Liver (tissue), 9 donors: ENCODE measurements around the gene THBS2. TPM values are rescaled to one million over a fixed set of nuclear protein-coding genes. Genes with fewer than 3 reads are reported as not detected.

Experiments used
- DNase-seq: peaks from one replicate; pipeline ENCODE4 v3.0.0-alpha.2; 2017; ENCODE audit warnings: low spot score
- H3K27ac ChIP-seq, 2 donors: one replicate each; pipeline ENCODE4 v1.7.0; 2013; ENCODE audit warnings: inconsistent platforms in 2 of 2, low read length in 2 of 2, control low read depth in 1 of 2, low read depth in 1 of 2, mild to moderate bottlenecking in 1 of 2
- H3K27me3 ChIP-seq, 4 donors: one replicate each; pipeline versions ENCODE4 v1.6.1 to v1.7.0; 2013; ENCODE audit warnings: low read length in 3 of 4, inconsistent platforms in 1 of 4, mild to moderate bottlenecking in 1 of 4, moderate library complexity in 1 of 4; ENCODE audit not compliant: control insufficient read depth in 4 of 4, insufficient read depth in 4 of 4
- H3K36me3 ChIP-seq, 4 donors: one replicate each; pipeline versions ENCODE4 v1.6.1 to v1.7.0; 2013; ENCODE audit warnings: low read length in 3 of 4, mild to moderate bottlenecking in 3 of 4, low read depth in 1 of 4, moderate library complexity in 1 of 4; ENCODE audit not compliant: control insufficient read depth in 4 of 4, insufficient read depth in 3 of 4
- H3K4me1 ChIP-seq, 4 donors: one replicate each; pipeline versions ENCODE4 v1.6.1 to v1.7.0; 2013; ENCODE audit warnings: low read length in 3 of 4, mild to moderate bottlenecking in 3 of 4, moderate library complexity in 1 of 4; ENCODE audit not compliant: control insufficient read depth in 4 of 4, insufficient read depth in 4 of 4
- H3K4me3 ChIP-seq, 3 donors: one replicate each; pipeline versions ENCODE4 v1.6.1 to v1.7.0; 2013; ENCODE audit warnings: low read length in 3 of 3, control low read depth in 1 of 3, low read depth in 1 of 3, mild to moderate bottlenecking in 1 of 3
- H3K9ac ChIP-seq, 2 donors: one replicate each; pipeline ENCODE4 v1.7.0; 2013; ENCODE audit warnings: low read length in 2 of 2, mild to moderate bottlenecking in 2 of 2, moderate library complexity in 2 of 2, control low read depth in 1 of 2, low read depth in 1 of 2
- H3K9me3 ChIP-seq, 4 donors: one replicate each; pipeline versions ENCODE4 v1.6.1 to v1.7.0; 2013; ENCODE audit warnings: low read length in 3 of 4; ENCODE audit not compliant: control insufficient read depth in 4 of 4
- EGR1 ChIP-seq, 2 donors: IDR thresholded peaks; 2 replicates each; pipeline ENCODE4 v1.6.1; 2016 to 2018; ENCODE audit warnings: antibody characterized with exemption in 2 of 2, low read depth in 2 of 2
- FOXA1 ChIP-seq: IDR thresholded peaks from 2 replicates; pipeline ENCODE4 v1.6.1; 2016; ENCODE audit warnings: antibody characterized with exemption
- FOXA2 ChIP-seq: IDR thresholded peaks from 2 replicates; pipeline ENCODE4 v1.6.1; 2016; ENCODE audit warnings: antibody characterized with exemption
- HNF4A ChIP-seq, 2 donors: conservative IDR thresholded peaks; 2 replicates each; pipeline ENCODE4 v1.6.1; 2016; ENCODE audit warnings: antibody characterized with exemption in 2 of 2, mild to moderate bottlenecking in 2 of 2
- JUND ChIP-seq, 2 donors: IDR thresholded peaks; 2 replicates each; pipeline ENCODE4 v1.6.1; 2016; ENCODE audit warnings: antibody characterized with exemption in 2 of 2
- NR2F2 ChIP-seq: IDR thresholded peaks from 2 replicates; pipeline ENCODE4 v1.6.1; 2016; ENCODE audit warnings: antibody characterized with exemption
- RAD21 ChIP-seq, 2 donors: IDR thresholded peaks; 2 replicates each; pipeline ENCODE4 v1.6.1; 2016; ENCODE audit warnings: antibody characterized with exemption in 2 of 2, mild to moderate bottlenecking in 2 of 2
- REST ChIP-seq: IDR thresholded peaks from 2 replicates; pipeline ENCODE4 v1.6.1; 2016; ENCODE audit warnings: antibody characterized with exemption, mild to moderate bottlenecking
- RXRA ChIP-seq, 2 donors: IDR thresholded peaks; 2 replicates each; pipeline ENCODE4 v1.6.1; 2017 to 2018; ENCODE audit warnings: antibody characterized with exemption in 2 of 2, mild to moderate bottlenecking in 1 of 2
- SP1 ChIP-seq: IDR thresholded peaks from 2 replicates; pipeline ENCODE4 v1.6.1; 2018; ENCODE audit warnings: antibody characterized with exemption, mild to moderate bottlenecking
- TAF1 ChIP-seq: conservative IDR thresholded peaks from 2 replicates; pipeline ENCODE4 v1.6.1; 2016; ENCODE audit warnings: antibody characterized with exemption, mild to moderate bottlenecking
- YY1 ChIP-seq: IDR thresholded peaks from 2 replicates; pipeline ENCODE4 v1.6.1; 2016; ENCODE audit warnings: antibody characterized with exemption, mild to moderate bottlenecking
- ZBTB33 ChIP-seq: IDR thresholded peaks from 2 replicates; pipeline ENCODE4 v1.6.1; 2016; ENCODE audit warnings: antibody characterized with exemption
- WGBS: extraction: QIAGEN DNeasy Blood & Tissue Kit; methylation state at CpG from one replicate; pipeline ENCODE4 v1.1.7; 2013; 5-methylcytosine and 5-hydroxymethylcytosine counted together
- polyA plus RNA-seq, 2 donors: library from polyadenylated mRNA; stranded (reverse) in 1 of 2; unstranded in 1 of 2; fragments of 200-250 nt in 1 of 2; fragments of >200 nt in 1 of 2; fragmentation: Nextera tagmentation in 1 of 2; extraction: Ambion mirVana in 1 of 2; gene quantifications; one replicate each; pipeline versions ENCODE4 v1.2.1 to v1.2.3, GENCODE V29; 2013 to 2015
- total RNA-seq, 2 donors: library from RNA; depleted of rRNA; stranded (reverse); fragments of >200 nt; gene quantifications; one replicate each; pipeline ENCODE4 v1.2.3, GENCODE V29; 2014
- TF ChIP-seq, protein P1 (sequence below): IDR thresholded peaks from 2 replicates; pipeline ENCODE4 v1.6.1; 2016; ENCODE audit warnings: antibody characterized with exemption
- donor health status: healthy.
- donor health status: healthy.
- donor health status: healthy.
- donor health status: healthy.
- donor health status: healthy.

THBS2 gene
- total and polyA plus RNA-seq, 4 donors = 0.35 to 7.6 (median 6.2) TPM

DNA sequence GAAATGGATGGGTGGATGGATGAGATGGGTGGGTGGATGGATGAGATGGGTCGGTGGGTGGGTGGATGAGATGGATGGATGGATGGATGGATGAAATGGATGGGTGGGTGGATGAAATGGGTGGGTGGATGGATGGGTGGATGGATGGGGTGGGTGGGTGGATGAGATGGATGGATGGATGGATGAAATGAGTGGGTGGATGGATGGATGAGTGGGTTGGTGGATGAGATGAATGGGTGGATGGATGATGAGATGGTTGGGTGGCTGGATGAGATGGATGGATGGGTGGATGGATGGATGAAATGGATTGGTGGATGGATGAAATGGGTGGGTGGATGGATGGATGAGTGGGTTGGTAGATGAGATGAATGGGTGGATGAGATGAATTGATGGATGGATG is 35.7 kb downstream of the THBS2 start:
- 93% methylated on average over 1 of the region's 1 CpG for WGBS

GRCh38 chr6:169216830-169217229 is 36.8 kb downstream of the THBS2 start:
- no peak overlapping the region for H3K9ac ChIP-seq
- peaks cover 0 to 4% (median 0%) of the 10 kb centered on the region in 4 donors for H3K4me1 ChIP-seq
- no peaks in the 10 kb centered on the region for H3K9me3 ChIP-seq
- H3K27me3 ChIP-seq = no peaks in the 10 kb centered on the region
- no peak overlapping the region for H3K27ac ChIP-seq
- no peak overlapping the region for H3K4me3 ChIP-seq
- DNase-seq = no peak
- no peak for TF ChIP-seq TAF1
- TF ChIP-seq, protein P1, sequence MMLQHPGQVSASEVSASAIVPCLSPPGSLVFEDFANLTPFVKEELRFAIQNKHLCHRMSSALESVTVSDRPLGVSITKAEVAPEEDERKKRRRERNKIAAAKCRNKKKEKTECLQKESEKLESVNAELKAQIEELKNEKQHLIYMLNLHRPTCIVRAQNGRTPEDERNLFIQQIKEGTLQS = no peak
- no peaks in the 10 kb centered on the region for H3K36me3 ChIP-seq
- WGBS = 82% methylated on average over 14 of the region's 14 CpGs

More for the DNA sequence above, 35.7 kb downstream of the THBS2 start:
- Histone ChIP-seq H3K36me3 (no peaks in the 10 kb centered on the region), H3K27ac (no peak overlapping the region), H3K4me3 (no peak overlapping the region), H3K27me3 (no peaks in the 10 kb centered on the region), H3K9me3 (no peaks in the 10 kb centered on the region), H3K4me1 (peaks cover 0 to 4% (median 0%) of the 10 kb centered on the region in 4 donors), H3K9ac (no peak overlapping the region)
- no peak for DNase-seq
- TF ChIP-seq JUND (IDR thresholded peaks at IDR 0.05) = no peak
- no peak for TF ChIP-seq ZBTB33
- no peak for TF ChIP-seq RXRA (IDR thresholded peaks at IDR 0.05)
- TF ChIP-seq FOXA1 = no peak
- TF ChIP-seq NR2F2 = no peak
- TF ChIP-seq RAD21 (IDR thresholded peaks at IDR 0.05) = no peak
- no peak for TF ChIP-seq FOXA2
- no peak for TF ChIP-seq HNF4A (conservative IDR thresholded peaks at IDR 0.05)
- TF ChIP-seq, protein P1 = no peak
- no peak for TF ChIP-seq EGR1 (IDR thresholded peaks at IDR 0.05; ENCODE audit: low read depth in 2 of 2)
- no peak for TF ChIP-seq REST
- TF ChIP-seq SP1 = no peak
- TF ChIP-seq YY1 = no peak
- TF ChIP-seq TAF1 = no peak
